GM19023 (cell line): ENCODE data around the gene SFRP5.
A peak's percentile ranks its signal among the peaks of the same experiment; 100 is the strongest.

ENCODE experiments used
- ATAC-seq: cut with Tn5 transposase; IDR thresholded peaks from one replicate; pipeline ENCODE4 v1.9.1; 2021; ENCODE audit warnings: mild to moderate bottlenecking, moderate library complexity; ENCODE audit not compliant: unreplicated experiment

The SFRP5 gene

GRCh38 chr10:97771913-97772823, at the start of gene SFRP5:
TSS of gene SFRP5 (minus strand) at chr10:97771999. CDS start at chr10:97771833, 166 bp downstream.
- ATAC-seq: no peak

- no peak for ATAC-seq
Observed at GRCh38 chr10:97820096-97820704, 48.4 kb upstream of the SFRP5 start.

DNA sequence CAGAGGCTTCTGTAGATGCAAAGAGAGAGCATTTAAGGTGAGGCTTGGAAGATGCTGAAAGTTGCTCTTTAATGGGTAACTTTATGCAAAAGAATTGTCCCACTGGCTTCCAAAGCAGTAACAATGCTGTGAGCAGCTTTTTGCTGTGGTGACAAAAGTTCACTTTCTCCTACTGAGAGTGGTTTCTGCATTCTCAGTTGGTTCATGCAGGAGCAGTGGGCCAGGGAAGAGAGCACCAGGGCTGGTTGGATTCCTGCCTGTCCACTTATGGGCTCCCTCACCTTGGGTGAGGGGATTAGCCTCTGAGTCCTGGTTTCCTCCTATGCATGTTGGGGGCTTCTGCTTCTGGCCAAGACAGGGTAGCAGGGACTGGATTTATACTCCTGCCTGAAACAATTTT, 46.8 kb upstream of the SFRP5 start:
- ATAC-seq: no peak

- ATAC-seq: no peak
Observed at GRCh38 chr10:97816609-97817008, 44.8 kb upstream of the SFRP5 start.

DNA sequence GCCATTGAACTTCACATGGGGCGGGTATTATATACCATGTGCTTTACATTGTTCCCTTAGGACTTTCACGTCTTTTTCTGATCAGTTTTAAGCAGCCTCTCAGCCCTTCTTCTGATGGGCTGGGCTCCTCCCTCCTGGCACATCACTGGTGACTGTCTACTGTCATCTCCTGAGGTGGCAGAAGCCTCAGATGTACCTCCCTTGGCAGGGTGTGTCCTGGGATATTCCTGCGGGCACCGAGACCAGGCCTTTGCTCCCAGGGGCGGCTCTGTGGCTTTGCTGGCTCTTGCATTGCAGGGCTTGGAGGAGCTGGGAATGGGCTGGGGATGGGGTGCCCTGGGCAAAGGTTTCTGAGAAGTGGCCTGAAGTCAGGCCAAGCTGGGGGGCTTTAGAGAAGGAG, 43.2 kb upstream of the SFRP5 start:
- ATAC-seq: no peak

DNA sequence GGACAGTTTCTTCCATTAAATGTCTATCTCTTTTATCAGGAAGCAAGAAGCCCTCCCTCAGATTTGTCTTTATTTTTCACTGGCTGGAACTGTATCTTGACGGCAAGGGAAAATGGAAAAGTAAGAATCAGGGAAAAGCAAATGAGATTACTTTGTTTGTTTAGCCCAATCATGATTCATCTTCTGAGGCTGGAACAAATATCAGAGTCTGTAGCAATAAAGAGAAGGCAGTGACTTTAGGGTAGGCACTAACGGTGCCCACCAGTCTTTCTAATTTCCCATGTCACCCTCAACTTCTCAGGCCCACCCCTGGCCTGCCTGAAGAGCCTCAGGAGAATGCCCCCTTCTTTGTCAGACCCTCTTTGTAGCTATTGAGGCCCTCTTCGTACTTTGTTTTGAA, 41.5 kb upstream of the SFRP5 start:
- ATAC-seq: no peak

DNA sequence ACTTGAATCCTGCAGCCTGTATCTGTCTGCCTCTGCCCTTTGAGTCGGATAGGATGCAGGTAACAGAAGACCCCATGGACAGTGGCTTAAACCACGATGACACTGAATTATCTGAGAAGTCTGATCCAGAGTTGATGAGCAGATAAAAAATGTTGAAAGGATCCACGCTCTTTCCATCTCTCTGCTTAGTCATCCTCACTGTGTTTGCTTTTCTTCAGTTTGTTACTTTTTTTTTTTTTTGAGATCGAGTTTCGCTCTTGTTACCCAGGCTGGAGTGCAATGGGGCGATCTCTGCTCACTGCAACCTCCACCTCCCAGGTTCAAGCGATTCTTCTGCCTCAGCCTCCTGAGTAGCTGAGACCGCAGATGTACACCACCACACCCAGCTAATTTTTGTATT, 40.9 kb upstream of the SFRP5 start:
- no peak for ATAC-seq

GRCh38 chr10:97811958-97812357, 40.2 kb upstream of the SFRP5 start:
- ATAC-seq: no peak

GRCh38 chr10:97810446-97810845, 38.6 kb upstream of the SFRP5 start:
- ATAC-seq: no peak

DNA sequence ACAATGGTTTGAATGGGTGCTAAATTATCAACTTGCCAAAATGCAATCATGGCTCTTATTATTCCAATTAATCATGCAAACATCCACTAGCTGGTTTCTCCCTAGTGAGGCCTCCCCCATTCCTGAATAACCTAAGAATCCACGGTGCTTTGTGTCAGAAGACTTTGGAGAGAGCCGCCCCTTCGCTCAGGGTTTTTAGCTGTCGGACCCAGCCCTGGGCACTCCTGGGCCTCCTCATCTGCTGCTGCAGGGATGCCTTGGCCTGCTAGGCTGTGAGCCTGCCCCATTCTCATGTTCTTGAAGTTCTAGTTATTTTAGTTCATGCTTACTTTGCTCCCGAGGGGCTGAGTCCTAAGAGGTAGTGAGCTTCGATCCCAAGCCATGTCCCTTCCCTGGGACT, 34.1 kb upstream of the SFRP5 start:
- no peak for ATAC-seq

GRCh38 chr10:97805096-97805884, 33.5 kb upstream of the SFRP5 start:
- no peak for ATAC-seq

DNA sequence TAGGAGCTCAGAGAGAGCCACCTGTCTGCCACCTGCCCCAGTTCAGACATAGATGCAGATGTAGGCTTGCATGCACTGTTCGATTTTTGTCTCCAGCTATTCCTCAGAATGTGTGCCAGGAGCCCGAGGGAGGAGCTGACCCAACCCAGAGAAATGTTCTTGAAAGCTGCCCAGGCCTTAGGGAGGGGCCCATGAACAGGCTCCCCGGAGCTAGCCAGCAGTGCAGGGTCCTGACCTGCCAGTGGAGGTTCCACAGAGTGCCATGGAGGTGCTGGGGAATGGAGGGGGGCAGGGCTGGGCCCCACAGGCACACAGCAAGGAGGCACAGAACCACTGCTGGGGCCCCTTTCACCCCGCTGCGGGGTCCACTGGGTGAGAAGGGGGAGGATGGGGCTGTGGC, 29.6 kb upstream of the SFRP5 start:
- no peak for ATAC-seq

- no peak for ATAC-seq
Observed at GRCh38 chr10:97800474-97800873, 28.7 kb upstream of the SFRP5 start.

DNA sequence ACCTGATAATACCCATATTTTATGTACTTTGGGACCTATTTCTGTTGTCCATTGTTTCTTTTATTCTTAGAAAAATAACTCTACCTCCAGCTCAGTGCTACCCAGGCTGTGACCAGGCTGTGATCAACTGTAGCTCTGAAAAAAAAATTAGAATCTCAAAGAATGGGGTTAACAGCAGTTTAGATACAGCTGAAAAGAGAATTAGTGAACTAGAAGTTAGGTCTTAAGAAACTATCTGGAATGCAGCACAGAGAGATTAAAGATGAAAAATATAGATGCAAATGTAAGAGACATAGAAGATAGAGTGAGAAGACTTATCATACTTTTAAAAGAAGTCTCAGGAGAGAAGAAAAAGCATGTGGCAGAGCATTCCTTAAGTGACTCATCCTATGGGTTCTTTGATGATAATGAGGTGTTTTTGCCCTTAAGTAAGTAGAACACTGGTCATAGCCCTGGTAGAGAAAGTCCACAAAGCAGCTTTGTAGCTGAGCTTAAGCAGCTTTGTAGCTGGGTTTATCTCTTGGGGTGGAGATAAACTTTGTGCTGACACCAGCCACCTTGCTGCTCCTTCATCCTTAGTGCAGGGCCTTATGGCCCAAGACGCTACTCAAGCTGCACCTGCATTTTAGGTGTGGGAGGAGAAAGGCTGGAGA, 27.3 kb upstream of the SFRP5 start:
- no peak for ATAC-seq

DNA sequence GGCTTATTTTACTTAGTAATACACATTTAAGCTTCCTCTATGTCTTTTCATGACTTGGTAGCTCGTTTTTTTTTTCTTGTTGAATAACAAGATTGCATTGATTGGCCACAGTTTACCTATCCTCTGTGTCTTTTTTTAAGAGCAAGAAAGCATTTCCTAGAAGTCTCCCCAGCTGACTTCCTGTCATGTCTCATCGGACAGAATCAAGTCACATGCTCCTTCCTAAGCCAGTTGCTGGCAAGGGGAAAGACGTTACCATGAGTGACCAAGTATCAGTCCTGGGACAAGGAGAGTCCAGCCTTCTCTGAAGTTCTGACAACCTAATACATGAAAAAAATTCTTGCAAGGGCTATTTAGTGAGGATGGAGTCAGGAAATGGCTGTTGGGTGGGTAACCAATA, 24.9 kb upstream of the SFRP5 start:
- no peak for ATAC-seq

GRCh38 chr10:97795886-97796285, 24.1 kb upstream of the SFRP5 start:
- ATAC-seq: no peak

DNA sequence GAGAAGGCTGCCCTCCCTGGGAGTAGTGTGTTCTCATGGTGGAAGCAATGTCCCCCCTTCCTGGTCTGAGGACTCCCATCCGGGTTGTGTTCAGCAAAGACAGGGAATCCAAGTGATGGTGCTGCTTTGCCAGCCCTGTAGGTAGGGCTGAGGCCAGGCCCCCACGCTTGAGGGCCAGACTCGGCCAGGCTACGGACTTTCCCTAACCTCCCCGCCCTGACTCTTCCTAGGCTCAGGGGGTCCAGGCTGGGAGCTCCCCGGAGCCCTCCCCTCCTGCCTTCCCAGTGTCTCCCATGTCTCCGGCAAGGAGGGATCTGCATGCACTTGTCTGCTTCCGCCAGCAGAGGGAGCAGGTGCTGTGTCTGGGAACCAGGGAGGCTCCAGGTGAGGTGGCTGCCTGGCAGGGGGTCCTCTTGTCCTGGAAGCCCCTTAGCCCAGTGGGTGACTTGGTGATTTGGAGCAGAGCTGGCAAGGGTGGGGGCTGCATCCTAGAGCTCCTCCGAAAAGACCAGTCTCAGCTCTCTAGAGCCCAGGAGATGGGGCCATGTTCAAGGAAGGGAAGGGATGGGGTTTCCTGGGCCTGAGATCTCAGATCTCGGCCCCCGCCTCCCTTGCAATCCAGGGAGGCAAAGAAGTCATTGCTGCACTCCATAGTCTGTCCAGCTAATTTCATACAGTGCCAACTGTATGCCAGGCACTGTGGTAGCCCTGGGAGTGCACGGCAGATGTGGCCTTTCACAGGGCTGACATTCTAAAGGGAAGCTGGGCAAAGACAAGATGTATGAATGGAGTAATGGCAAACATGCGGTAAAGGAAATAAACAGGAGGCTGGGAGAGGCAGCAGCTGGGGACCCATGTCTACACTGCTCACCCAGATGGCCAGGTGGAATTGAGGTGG, 20.3 kb upstream of the SFRP5 start:
- ATAC-seq: peak; percentile 67

GRCh38 chr10:97789770-97790397, 18.1 kb upstream of the SFRP5 start:
- no peak for ATAC-seq

DNA sequence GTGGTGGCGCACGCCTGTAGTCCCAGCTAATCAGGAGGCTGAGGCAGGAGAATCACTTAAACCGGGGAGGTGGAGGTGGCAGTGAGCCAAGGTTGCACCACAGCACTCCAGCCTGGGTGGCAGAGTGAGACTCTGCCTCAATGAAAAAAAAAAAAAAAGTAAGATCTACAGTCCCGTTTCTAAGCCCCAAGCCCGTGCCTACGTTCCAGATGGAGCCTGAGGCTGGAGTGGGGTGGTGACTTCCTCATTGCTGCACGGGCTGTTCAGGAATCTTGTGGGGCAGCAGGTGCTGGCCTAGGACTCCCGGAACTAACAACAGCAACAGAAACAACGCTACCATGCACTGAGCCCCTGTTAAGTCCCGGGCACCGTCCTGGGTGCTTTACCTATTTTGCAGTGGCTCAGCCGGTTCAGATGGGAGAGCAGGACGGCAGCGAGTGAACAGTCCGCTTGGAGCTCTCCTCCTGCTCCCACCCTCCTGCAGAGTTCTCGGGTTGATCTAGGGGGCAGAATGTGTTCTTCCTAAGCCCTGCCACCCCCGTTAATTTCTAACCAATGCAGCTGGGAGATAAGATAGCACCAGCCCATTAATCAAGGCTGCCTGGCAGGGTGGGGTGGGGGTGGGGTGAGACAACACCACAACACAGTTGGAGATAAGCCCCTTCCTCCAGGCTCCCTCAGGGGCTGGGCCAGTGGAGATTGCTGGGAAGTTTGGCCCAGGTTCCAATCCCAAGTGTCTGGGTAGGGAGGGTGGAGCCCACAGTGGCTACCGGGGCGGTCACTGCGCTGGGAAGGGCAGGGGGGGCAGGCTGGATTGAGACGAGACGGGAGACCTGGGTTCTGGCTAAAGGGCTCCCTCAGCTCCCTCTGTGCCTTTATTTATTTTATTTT, 17.0 kb upstream of the SFRP5 start:
- no peak for ATAC-seq
